Trophoblast cell (in vitro differentiated cells and primary cell): ENCODE data around the gene CHST3.

Experiments used
- DNase-seq, 2 donors: peaks; one replicate each; pipeline ENCODE4 v3.0.0-alpha.2; 2016
- H2AFZ ChIP-seq: 2 replicates; pipeline ENCODE4 v1.6.1; 2013; ENCODE audit warnings: low read length, moderate library complexity, mild to moderate bottlenecking; ENCODE audit not compliant: insufficient read depth, poor library complexity
- H2AK5ac ChIP-seq: 2 replicates; pipeline ENCODE4 v1.6.1; 2013; ENCODE audit warnings: mild to moderate bottlenecking, low read length
- H2BK120ac ChIP-seq: 2 replicates; pipeline ENCODE4 v1.6.1; 2013; ENCODE audit warnings: low read length, mild to moderate bottlenecking, moderate library complexity; ENCODE audit not compliant: insufficient read depth, poor library complexity
- H2BK12ac ChIP-seq: 2 replicates; pipeline ENCODE4 v1.6.1; 2013; ENCODE audit warnings: mild to moderate bottlenecking, low read length, moderate library complexity
- H2BK5ac ChIP-seq: 2 replicates; pipeline ENCODE4 v1.6.1; 2013; ENCODE audit warnings: low read length, low read depth, moderate library complexity, mild to moderate bottlenecking; ENCODE audit not compliant: poor library complexity
- H3K14ac ChIP-seq: 2 replicates; pipeline ENCODE4 v1.6.1; 2013; ENCODE audit warnings: mild to moderate bottlenecking, low read length
- H3K18ac ChIP-seq: 2 replicates; pipeline ENCODE4 v1.6.1; 2013; ENCODE audit warnings: mild to moderate bottlenecking, low read length
- H3K23ac ChIP-seq: 2 replicates; pipeline ENCODE4 v1.6.1; 2013; ENCODE audit warnings: low read length
- H3K27ac ChIP-seq: 2 replicates; pipeline ENCODE4 v1.5.1; 2013; ENCODE audit warnings: low read depth, mild to moderate bottlenecking, inconsistent platforms, low read length, moderate library complexity
- H3K27me3 ChIP-seq: 2 replicates; pipeline ENCODE4 v1.6.1; 2013; ENCODE audit warnings: inconsistent platforms, mild to moderate bottlenecking, low read length, moderate library complexity; ENCODE audit not compliant: insufficient read depth
- H3K36me3 ChIP-seq, 2 experiments: 1 replicate in 1 of 2; 2 replicates in 1 of 2; pipeline ENCODE4 v1.6.1; 2013; ENCODE audit warnings: low read length in 2 of 2, mild to moderate bottlenecking in 2 of 2, moderate library complexity in 1 of 2; ENCODE audit not compliant: insufficient read depth in 2 of 2, control insufficient read depth in 1 of 2
- H3K4ac ChIP-seq: 2 replicates; pipeline ENCODE4 v1.6.1; 2013; ENCODE audit warnings: low read depth, mild to moderate bottlenecking, low read length, moderate library complexity
- H3K4me1 ChIP-seq, 2 experiments: 1 replicate in 1 of 2; 2 replicates in 1 of 2; pipeline ENCODE4 v1.6.1; 2013; ENCODE audit warnings: low read length in 2 of 2, mild to moderate bottlenecking in 2 of 2, moderate library complexity in 1 of 2; ENCODE audit not compliant: insufficient read depth in 2 of 2, control insufficient read depth in 1 of 2
- H3K4me2 ChIP-seq: 2 replicates; pipeline ENCODE4 v1.6.1; 2013; ENCODE audit warnings: inconsistent platforms, mild to moderate bottlenecking, low read length, moderate library complexity
- H3K4me3 ChIP-seq: 2 replicates; pipeline ENCODE4 v1.5.1; 2013; ENCODE audit warnings: mild to moderate bottlenecking, low read depth, low read length, inconsistent platforms
- H3K79me1 ChIP-seq: one replicate; pipeline ENCODE4 v1.6.1; 2013; ENCODE audit warnings: low read length
- H3K79me2 ChIP-seq: 2 replicates; pipeline ENCODE4 v1.6.1; 2013; ENCODE audit warnings: low read length, mild to moderate bottlenecking; ENCODE audit not compliant: control insufficient read depth, insufficient read depth, poor library complexity
- H3K9ac ChIP-seq: 2 replicates; pipeline ENCODE4 v1.6.1; 2013; ENCODE audit warnings: mild to moderate bottlenecking, low read length
- H3K9me3 ChIP-seq: 2 replicates; pipeline ENCODE4 v1.6.1; 2013; ENCODE audit warnings: low read depth, mild to moderate bottlenecking, control low read depth, inconsistent platforms, low read length; ENCODE audit not compliant: insufficient read depth
- H4K12ac ChIP-seq: 2 replicates; pipeline ENCODE4 v1.6.1; 2013; ENCODE audit warnings: low read depth, mild to moderate bottlenecking, low read length, moderate library complexity
- H4K8ac ChIP-seq: 2 replicates; pipeline ENCODE4 v1.6.1; 2013; ENCODE audit warnings: low read depth, mild to moderate bottlenecking, low read length, moderate library complexity
- H4K91ac ChIP-seq: one replicate; pipeline ENCODE4 v1.6.1; 2013; ENCODE audit warnings: low read depth, mild to moderate bottlenecking, low read length, moderate library complexity
- WGBS: extraction: QIAGEN DNeasy Blood & Tissue Kit; methylation state at CpG from one replicate; pipeline ENCODE4 v1.1.7; 2013; ENCODE audit warnings: missing lambda C conversion rate; ENCODE audit not compliant: insufficient read length, insufficient coverage; ENCODE audit errors: extremely low coverage; 5-methylcytosine and 5-hydroxymethylcytosine counted together

The CHST3 gene

DNA sequence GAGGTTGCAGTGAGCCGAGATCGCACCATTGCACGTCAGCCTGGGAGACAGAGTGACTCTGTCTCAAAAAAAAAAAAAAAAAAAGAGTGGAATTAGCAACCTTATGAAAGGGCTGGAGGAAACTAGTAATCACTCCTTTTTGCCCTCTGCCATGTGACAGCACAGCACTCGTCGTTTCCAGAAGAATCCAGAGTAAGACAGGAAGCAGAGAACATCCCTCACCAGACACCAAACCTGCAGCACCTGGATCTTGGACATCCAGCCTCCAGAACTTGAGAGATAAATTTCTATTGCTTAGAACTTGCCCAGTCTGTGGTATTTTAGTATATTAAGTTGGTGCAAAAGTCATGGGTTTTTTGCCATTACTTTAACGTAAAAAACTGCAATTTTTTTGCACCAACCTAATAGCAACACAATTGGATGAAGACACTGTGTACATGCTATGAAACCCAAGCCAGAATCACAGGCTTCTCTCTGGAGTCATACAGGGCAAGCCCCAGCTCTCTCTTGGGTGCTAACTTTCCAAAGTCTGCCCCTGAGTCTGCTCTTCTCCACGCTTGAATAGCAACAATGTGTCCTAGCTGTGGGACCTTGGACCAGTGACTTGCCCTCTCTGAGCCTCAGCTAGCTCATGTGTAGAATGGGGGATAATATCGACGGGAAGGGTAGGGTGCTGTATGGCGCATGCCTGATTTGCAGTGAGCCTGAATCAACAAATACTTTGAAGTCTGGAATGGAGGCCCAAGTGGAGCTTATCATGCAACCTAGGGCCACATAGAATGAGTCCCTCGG lies 55.1 kb downstream of the CHST3 start:
- no peak overlapping the region for H2BK5ac ChIP-seq
- WGBS, result no CpG with 5 or more reads among the region's 11 CpGs
- no peaks in the 10 kb centered on the region for H3K36me3 ChIP-seq
- H2AK5ac ChIP-seq, result no peak overlapping the region
- no peak overlapping the region for H3K23ac ChIP-seq
- no peak overlapping the region for H2BK120ac ChIP-seq
- no peaks in the 10 kb centered on the region for H3K79me2 ChIP-seq
- peaks cover 1% of the 10 kb centered on the region for H3K9me3 ChIP-seq
- H3K27me3 ChIP-seq, result no peaks in the 10 kb centered on the region
- H2AFZ ChIP-seq, result no peak overlapping the region
- no peak overlapping the region for H4K12ac ChIP-seq
- H3K4me2 ChIP-seq, result no peak overlapping the region
- H4K8ac ChIP-seq, result no peak overlapping the region
- peaks cover 15 to 23% of the 10 kb centered on the region in 2 experiments for H3K4me1 ChIP-seq
- H3K18ac ChIP-seq, result no peak overlapping the region
- H3K27ac ChIP-seq, result no peak overlapping the region
- DNase-seq, result no peak
- H2BK12ac ChIP-seq, result no peak overlapping the region
- peaks cover 8% of the 10 kb centered on the region for H3K79me1 ChIP-seq
- no peak overlapping the region for H3K4me3 ChIP-seq
- no peak overlapping the region for H3K4ac ChIP-seq
- no peak overlapping the region for H3K9ac ChIP-seq
- H4K91ac ChIP-seq, result no peak overlapping the region
- no peak overlapping the region for H3K14ac ChIP-seq

DNA sequence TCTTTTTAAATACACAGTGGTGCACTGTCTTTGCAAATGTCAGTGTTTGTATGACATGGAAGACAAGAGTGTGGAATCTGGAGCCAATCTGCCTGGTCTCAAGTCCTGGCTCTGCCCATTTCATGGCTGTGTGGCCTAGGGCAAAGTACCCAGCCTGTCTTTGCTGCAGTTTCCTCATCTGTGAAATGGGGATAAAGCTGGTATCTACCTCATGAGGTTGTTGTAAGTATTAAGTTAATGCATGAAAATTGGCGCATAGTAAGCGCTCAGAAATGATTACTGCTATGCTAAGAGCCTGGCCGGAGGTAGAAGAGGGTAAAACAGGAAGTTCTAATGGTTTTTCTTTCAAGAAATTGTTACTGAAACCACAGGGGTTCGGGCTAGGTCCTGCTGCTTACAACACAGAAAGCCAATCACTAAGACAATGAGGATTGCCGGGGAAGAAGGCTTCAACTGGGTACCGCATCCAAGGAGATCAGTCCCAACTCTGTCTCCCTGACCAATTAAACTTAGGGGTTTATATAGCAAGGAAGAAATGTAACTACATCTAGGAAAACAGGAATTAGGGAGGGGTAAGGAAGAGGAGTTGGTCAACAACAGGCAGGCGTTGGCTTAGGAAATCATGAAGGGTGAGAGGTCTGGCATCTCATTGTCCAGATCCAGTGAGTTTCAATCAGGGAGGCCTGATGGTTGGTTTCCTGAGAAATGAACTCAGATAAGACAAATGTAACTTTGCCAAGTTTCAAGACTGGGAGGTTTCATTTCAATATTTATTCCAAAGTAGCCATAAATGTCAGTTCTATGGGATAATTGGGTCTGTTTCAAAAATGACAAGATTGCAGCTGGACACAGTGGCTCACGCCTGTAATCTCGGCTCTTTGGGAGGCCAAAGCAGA lies 57.0 kb downstream of the CHST3 start:
- Histone ChIP-seq H3K27me3 (no peaks in the 10 kb centered on the region), H3K14ac (no peak overlapping the region), H2BK120ac (no peak overlapping the region), H2AK5ac (no peak overlapping the region), H2AFZ (no peak overlapping the region), H3K9ac (no peak overlapping the region), H3K79me2 (no peaks in the 10 kb centered on the region), H3K9me3 (peaks cover 1% of the 10 kb centered on the region), H4K91ac (no peak overlapping the region), H2BK12ac (no peak overlapping the region), H3K36me3 (no peaks in the 10 kb centered on the region), H4K8ac (no peak overlapping the region), H3K18ac (no peak overlapping the region), H3K4me3 (no peak overlapping the region), H3K4ac (no peak overlapping the region), H2BK5ac (no peak overlapping the region), H3K79me1 (peaks cover 6% of the 10 kb centered on the region), H3K4me1 (peaks cover 13 to 20% of the 10 kb centered on the region in 2 experiments), H3K23ac (no peak overlapping the region), H3K4me2 (no peak overlapping the region), H3K27ac (no peak overlapping the region), H4K12ac (no peak overlapping the region)
- no CpG with 5 or more reads among the region's 9 CpGs for WGBS
- DNase-seq, result no peak

DNA sequence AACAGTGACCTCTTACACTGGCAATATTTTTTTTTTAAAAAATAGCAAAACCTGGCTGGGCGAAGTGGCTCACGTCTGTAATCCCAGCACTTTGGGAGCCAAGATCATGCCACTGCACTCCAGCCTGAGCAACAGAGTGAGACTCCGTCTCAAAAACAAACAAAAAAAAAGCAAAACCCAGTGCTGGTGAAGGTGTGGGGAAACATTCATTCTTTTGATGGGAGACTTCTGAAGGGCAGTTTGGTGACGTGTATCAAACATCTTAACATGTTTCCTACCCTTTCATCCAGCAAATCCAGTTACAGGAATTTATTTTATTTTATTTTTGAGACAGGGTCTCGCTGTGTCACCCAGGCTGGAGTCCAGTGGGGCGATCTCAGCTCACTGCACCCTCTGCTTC lies 58.0 kb downstream of the CHST3 start:
- Histone ChIP-seq H2AK5ac (no peak overlapping the region), H3K18ac (no peak overlapping the region), H3K27ac (no peak overlapping the region), H3K23ac (no peak overlapping the region), H3K79me1 (peaks cover 5% of the 10 kb centered on the region), H3K79me2 (no peaks in the 10 kb centered on the region), H4K8ac (no peak overlapping the region), H3K14ac (no peak overlapping the region), H3K4me3 (no peak overlapping the region), H3K4me1 (peaks cover 9 to 13% of the 10 kb centered on the region in 2 experiments), H4K91ac (no peak overlapping the region), H2BK12ac (no peak overlapping the region), H2BK120ac (no peak overlapping the region), H2BK5ac (no peak overlapping the region), H3K27me3 (no peaks in the 10 kb centered on the region), H3K36me3 (no peaks in the 10 kb centered on the region), H2AFZ (no peak overlapping the region), H3K4me2 (no peak overlapping the region), H3K9ac (no peak overlapping the region), H3K9me3 (peaks cover 3% of the 10 kb centered on the region), H3K4ac (no peak overlapping the region), H4K12ac (no peak overlapping the region)
- DNase-seq, result no peak
- no CpG with 5 or more reads among the region's 6 CpGs for WGBS

DNA sequence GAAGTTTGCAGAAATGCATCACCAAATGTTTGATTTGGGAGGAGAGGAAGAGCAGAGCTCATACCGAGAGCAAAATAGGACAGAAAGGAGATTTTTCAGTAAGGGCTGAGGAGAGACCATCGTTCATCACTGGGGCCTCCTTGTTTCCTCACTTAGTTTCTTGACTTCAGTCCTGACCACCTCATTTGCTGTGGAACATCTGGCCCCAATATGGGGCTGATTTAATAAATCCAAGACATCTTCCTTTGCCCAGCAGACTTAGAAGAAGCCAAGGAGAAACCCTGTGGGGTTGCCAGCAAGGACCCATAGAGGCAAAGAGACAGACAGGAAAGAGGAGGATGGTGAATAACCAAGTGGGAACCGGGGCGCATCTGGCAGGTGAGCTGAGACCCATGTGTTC lies 60.4 kb downstream of the CHST3 start:
- peaks cover 2% of the 10 kb centered on the region for H3K9me3 ChIP-seq
- no peaks in the 10 kb centered on the region for H3K36me3 ChIP-seq
- no peak overlapping the region for H3K4me2 ChIP-seq
- H3K14ac ChIP-seq, result no peak overlapping the region
- H2AK5ac ChIP-seq, result no peak overlapping the region
- DNase-seq, result no peak
- H3K23ac ChIP-seq, result no peak overlapping the region
- no peak overlapping the region for H4K91ac ChIP-seq
- WGBS, result no CpG with 5 or more reads among the region's 4 CpGs
- H3K79me2 ChIP-seq, result no peaks in the 10 kb centered on the region
- H3K9ac ChIP-seq, result no peak overlapping the region
- peaks cover 2 to 10% of the 10 kb centered on the region in 2 experiments for H3K4me1 ChIP-seq
- no peak overlapping the region for H2BK5ac ChIP-seq
- H3K4ac ChIP-seq, result no peak overlapping the region
- H3K27ac ChIP-seq, result no peak overlapping the region
- H4K12ac ChIP-seq, result no peak overlapping the region
- peaks cover 2% of the 10 kb centered on the region for H3K79me1 ChIP-seq
- H3K18ac ChIP-seq, result no peak overlapping the region
- H3K27me3 ChIP-seq, result no peaks in the 10 kb centered on the region
- no peak overlapping the region for H4K8ac ChIP-seq
- no peak overlapping the region for H2AFZ ChIP-seq
- no peak overlapping the region for H3K4me3 ChIP-seq
- no peak overlapping the region for H2BK12ac ChIP-seq
- H2BK120ac ChIP-seq, result no peak overlapping the region
